ENCODE data around the gene HTR4.

DNA sequence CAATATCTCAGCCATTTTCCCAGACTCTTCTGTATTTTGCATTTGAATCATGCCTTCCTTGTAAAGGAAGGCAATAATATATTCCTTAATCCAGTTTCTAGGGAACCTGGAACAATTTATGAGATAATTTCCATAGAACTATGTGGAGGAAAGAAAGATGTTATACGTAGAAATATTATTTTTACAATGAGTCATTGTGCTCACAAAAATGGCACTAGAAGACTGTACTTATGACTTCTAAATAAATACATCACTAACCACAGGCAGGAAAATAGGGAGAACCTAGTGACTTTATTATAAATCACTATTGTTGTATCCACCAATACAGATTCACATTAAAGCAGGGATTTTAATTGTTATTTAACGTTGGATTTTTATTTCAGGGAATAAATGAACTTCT lies 182.9 kb downstream of the HTR4 start:
- TF ChIP-seq POLR2A (IDR thresholded peaks at IDR 0.05; ENCODE audit: low read depth, low read length) (no peak), EZH2 (IDR thresholded peaks at IDR 0.05; ENCODE audit: borderline replicate concordance, low read depth, low read length, severe bottlenecking) (no peak), CTCF (IDR thresholded peaks at IDR 0.05; ENCODE audit: extremely low read depth in 1 of 2, insufficient read depth in 1 of 2, low read depth in 1 of 2, low read length in 2 of 2) (no peak), POLR2AphosphoS5 (IDR thresholded peaks at IDR 0.05; ENCODE audit: insufficient read depth, low read depth, low read length) (no peak), JUN (IDR thresholded peaks at IDR 0.05; ENCODE audit: borderline replicate concordance, insufficient read depth, insufficient read length, low read depth) (no peak), MYC (IDR thresholded peaks at IDR 0.05; ENCODE audit: low read depth, low read length) (no peak), FOS (IDR thresholded peaks at IDR 0.05; ENCODE audit: borderline replicate concordance, insufficient read depth, low read length) (peak; percentile 71), GATA2 (IDR thresholded peaks at IDR 0.05; ENCODE audit: insufficient read depth, insufficient read length, low read depth, low read length) (no peak)
- TF ChIP-seq, protein P1, sequence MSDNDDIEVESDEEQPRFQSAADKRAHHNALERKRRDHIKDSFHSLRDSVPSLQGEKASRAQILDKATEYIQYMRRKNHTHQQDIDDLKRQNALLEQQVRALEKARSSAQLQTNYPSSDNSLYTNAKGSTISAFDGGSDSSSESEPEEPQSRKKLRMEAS (IDR thresholded peaks at IDR 0.05; ENCODE audit: insufficient read depth, insufficient read length) = no peak
